Neural cell (in vitro differentiated cells): Measurements from ENCODE around the gene TRPM1. TPM values are rescaled to one million over a fixed set of nuclear protein-coding genes. Genes with fewer than 3 reads are reported as not detected.

Experiments used
- H2AFZ ChIP-seq: fragments of 200-600, 300-800 bp; sonication (generic), shearing (Covaris generic); 2 replicates; pipeline ENCODE4 v1.6.0; 2014; ENCODE audit warnings: low read depth, mild to moderate bottlenecking, antibody characterized with exemption, low read length, moderate library complexity
- H3F3A ChIP-seq: fragments of 200-600 bp; shearing (Covaris generic); 2 replicates; pipeline ENCODE4 v1.6.1; 2016; ENCODE audit warnings: mild to moderate bottlenecking, moderate library complexity, mixed read lengths, antibody characterized with exemption, low read length; ENCODE audit not compliant: insufficient read depth, poor library complexity, severe bottlenecking
- H3K27ac ChIP-seq: fragments of 200-600, 300-800 bp; sonication (generic), shearing (Covaris generic); 2 replicates; pipeline ENCODE4 v1.5.1; 2014; ENCODE audit warnings: mild to moderate bottlenecking, low read length, moderate library complexity
- H3K27me3 ChIP-seq: fragments of 300-800, 200-600 bp; sonication (generic), shearing (Covaris generic); 2 replicates; pipeline ENCODE4 v1.6.0; 2014; ENCODE audit warnings: mild to moderate bottlenecking, low read depth, low read length, moderate library complexity; ENCODE audit not compliant: insufficient read depth
- H3K36me3 ChIP-seq: fragments of 300-800, 200-600 bp; sonication (generic), shearing (Covaris generic); 2 replicates; pipeline ENCODE4 v1.5.1; 2014; ENCODE audit warnings: mild to moderate bottlenecking, antibody characterized with exemption, low read length, moderate library complexity; ENCODE audit not compliant: insufficient read depth
- H3K4me2 ChIP-seq: fragments of 300-800, 200-600 bp; sonication (generic), shearing (Covaris generic); 2 replicates; pipeline ENCODE4 v1.6.0; 2014; ENCODE audit warnings: mild to moderate bottlenecking, low read length
- H3K4me3 ChIP-seq: fragments of 300-800, 200-600 bp; sonication (generic), shearing (Covaris generic); 2 replicates; pipeline ENCODE4 v1.5.1; 2014; ENCODE audit warnings: mild to moderate bottlenecking, low read length, moderate library complexity
- H3K79me2 ChIP-seq: fragments of 200-600 bp; shearing (Covaris generic); replicated peaks from 2 replicates; pipeline ENCODE4 v1.6.0; 2014; ENCODE audit warnings: mild to moderate bottlenecking, low read length, moderate library complexity; ENCODE audit not compliant: insufficient read depth
- H3K9ac ChIP-seq: fragments of 300-800, 200-600 bp; sonication (generic), shearing (Covaris generic); 2 replicates; pipeline ENCODE4 v1.6.1; 2016; ENCODE audit warnings: mild to moderate bottlenecking, low read length, mixed read lengths
- H3K9me2 ChIP-seq: fragments of 200-600 bp; shearing (Covaris generic); 2 replicates; pipeline ENCODE4 v1.6.1; 2016; ENCODE audit warnings: mild to moderate bottlenecking, low read length, mixed read lengths; ENCODE audit not compliant: insufficient read depth
- H3K9me3 ChIP-seq: fragments of 200-600, 300-800 bp; sonication (generic), shearing (Covaris generic); 2 replicates; pipeline ENCODE4 v1.6.1; 2016; ENCODE audit warnings: mild to moderate bottlenecking, mixed run types, low read length, moderate library complexity, mixed read lengths
- H4K20me1 ChIP-seq: fragments of 200-600 bp; shearing (Covaris generic); 2 replicates; pipeline ENCODE4 v1.6.1; 2016; ENCODE audit warnings: mild to moderate bottlenecking, mixed run types; ENCODE audit not compliant: insufficient read depth
- CTCF ChIP-seq: fragments of 450-650 bp; IDR thresholded peaks from 2 replicates; pipeline ENCODE4 v1.5.1; 2014; ENCODE audit warnings: antibody characterized with exemption, mild to moderate bottlenecking, moderate library complexity; ENCODE audit not compliant: poor library complexity, severe bottlenecking
- EP300 ChIP-seq: fragments of 450-650 bp; conservative IDR thresholded peaks from 2 replicates; pipeline ENCODE4 v1.6.1; 2014; ENCODE audit warnings: antibody characterized with exemption, mild to moderate bottlenecking, moderate library complexity; ENCODE audit not compliant: poor library complexity, severe bottlenecking
- EZH2 ChIP-seq: fragments of 200-600, 300-800 bp; shearing (Covaris generic), sonication (generic); IDR thresholded peaks from 2 replicates; pipeline ENCODE4 v1.6.1; 2014; ENCODE audit warnings: antibody characterized with exemption, low read length, borderline replicate concordance, mild to moderate bottlenecking; ENCODE audit not compliant: insufficient read depth, poor library complexity, severe bottlenecking
- MXI1 ChIP-seq: fragments of 450-650 bp; conservative IDR thresholded peaks from 2 replicates; pipeline ENCODE4 v1.6.1; 2014; ENCODE audit warnings: antibody characterized with exemption, mild to moderate bottlenecking; ENCODE audit not compliant: poor library complexity, severe bottlenecking
- POLR2AphosphoS5 ChIP-seq: IDR thresholded peaks from 2 replicates; pipeline ENCODE4 v1.6.1; 2012
- RAD21 ChIP-seq: fragments of 450-650 bp; conservative IDR thresholded peaks from 2 replicates; pipeline ENCODE4 v1.6.1; 2014; ENCODE audit warnings: antibody characterized with exemption, mild to moderate bottlenecking, moderate library complexity
- REST ChIP-seq: IDR thresholded peaks from 2 replicates; pipeline ENCODE4 v1.6.1; 2012; ENCODE audit warnings: borderline replicate concordance
- SMC3 ChIP-seq: fragments of 450-650 bp; conservative IDR thresholded peaks from 2 replicates; pipeline ENCODE4 v1.6.1; 2014; ENCODE audit warnings: antibody characterized with exemption, mild to moderate bottlenecking, moderate library complexity; ENCODE audit not compliant: poor library complexity
- TAF1 ChIP-seq: IDR thresholded peaks from 2 replicates; pipeline ENCODE4 v1.6.1; 2012; ENCODE audit warnings: low read depth
- polyA plus RNA-seq: library from polyadenylated mRNA; depleted of rRNA; stranded (reverse); fragments of >200 nt; gene quantifications from 2 replicates; pipeline ENCODE4 v1.2.3, GENCODE V29; 2014

Gene TRPM1
- polyA plus RNA-seq, 1 donor from 2014 or later = not detected

DNA sequence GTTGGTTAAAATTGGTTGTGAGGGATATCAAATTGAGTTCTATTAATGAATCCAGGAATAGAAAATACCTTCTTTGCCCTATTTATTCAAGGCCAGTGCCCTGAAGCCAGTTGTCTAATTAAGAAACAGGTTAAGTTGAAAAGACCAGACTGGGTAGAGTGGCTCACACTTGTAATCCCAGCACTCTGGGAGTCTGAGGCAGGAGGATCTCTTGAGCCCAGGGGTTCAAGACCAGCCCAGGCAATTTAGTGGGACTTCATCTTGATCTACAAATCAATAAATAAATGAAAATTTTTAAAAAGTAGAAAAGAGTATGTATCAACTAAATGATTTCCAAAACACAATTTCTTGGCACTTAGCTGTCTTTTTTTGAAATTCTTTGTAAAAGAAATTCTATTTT is 40.3 kb upstream of the TRPM1 start:
- H3F3A ChIP-seq = no peaks in the 10 kb centered on the region

DNA sequence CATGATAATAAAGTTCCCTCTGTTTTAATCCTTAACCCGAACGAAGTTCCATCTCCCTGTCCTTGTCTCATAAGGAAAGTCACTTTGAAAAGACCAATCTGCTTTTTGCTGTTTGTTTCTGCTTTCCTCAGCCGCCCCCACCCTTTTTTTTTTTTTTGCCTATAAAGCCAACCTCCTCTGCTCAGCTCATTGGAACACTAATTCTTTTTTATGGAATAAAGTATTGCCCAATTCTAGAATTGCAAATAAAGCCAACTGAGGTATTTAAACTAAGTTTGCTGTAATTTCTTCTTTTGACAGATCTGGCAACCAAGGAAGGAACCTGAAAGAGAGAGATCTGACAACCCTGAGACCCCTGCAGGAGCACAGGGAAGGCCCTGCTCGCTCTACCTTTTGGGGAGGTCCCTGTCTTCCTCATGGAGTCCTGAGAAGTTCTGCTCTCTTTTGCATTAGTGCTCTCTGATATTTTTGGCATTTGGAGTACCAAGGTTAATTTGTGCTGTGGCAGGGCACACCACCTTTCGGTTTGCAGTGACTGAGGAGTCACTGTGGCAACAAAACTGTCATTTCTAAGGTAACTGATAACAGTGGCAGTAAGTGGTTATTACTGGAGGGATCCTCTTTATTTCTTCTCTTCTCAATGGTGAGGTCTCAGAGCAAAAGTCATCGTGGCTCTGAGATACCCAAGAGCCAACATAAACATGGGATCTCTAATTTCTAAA is 35.2 kb upstream of the TRPM1 start:
- Histone ChIP-seq H4K20me1 (no peaks in the 10 kb centered on the region), H3K27me3 (no peaks in the 10 kb centered on the region), H3K36me3 (no peaks in the 10 kb centered on the region), H3K4me3 (no peak overlapping the region), H3K9me3 (no peaks in the 10 kb centered on the region), H3K9me2 (no peaks in the 10 kb centered on the region), H3K4me2 (no peak overlapping the region), H3K9ac (no peak overlapping the region), H3F3A (no peaks in the 10 kb centered on the region), H2AFZ (no peak overlapping the region), H3K27ac (no peak overlapping the region), H3K79me2 (no peaks in the 10 kb centered on the region)
- TF ChIP-seq POLR2AphosphoS5 = no peak
- TF ChIP-seq MXI1 = no peak
- no peak for TF ChIP-seq RAD21
- TF ChIP-seq EZH2 = no peak
- no peak for TF ChIP-seq SMC3
- no peak for TF ChIP-seq TAF1
- no peak for TF ChIP-seq EP300
- TF ChIP-seq CTCF = no peak
- TF ChIP-seq REST = no peak

More for the DNA sequence above, 40.3 kb upstream of the TRPM1 start:
- Histone ChIP-seq H3K4me3 (no peak overlapping the region), H2AFZ (no peak overlapping the region), H3K36me3 (no peaks in the 10 kb centered on the region), H4K20me1 (no peaks in the 10 kb centered on the region), H3K9me2 (no peaks in the 10 kb centered on the region), H3K79me2 (no peaks in the 10 kb centered on the region), H3K9me3 (no peaks in the 10 kb centered on the region), H3K9ac (no peak overlapping the region), H3K27me3 (no peaks in the 10 kb centered on the region), H3K4me2 (no peak overlapping the region), H3K27ac (no peak overlapping the region)
- TF ChIP-seq TAF1 = no peak
- TF ChIP-seq REST = no peak
- no peak for TF ChIP-seq SMC3
- no peak for TF ChIP-seq MXI1
